ENCODE measurements around the gene PTPN1.
"Not testable (repeated sequence)": the region's sequence is repeated elsewhere in the genome, so short reads cannot be mapped to it uniquely, and the experiment has no call there.

PTPN1 gene

DNA sequence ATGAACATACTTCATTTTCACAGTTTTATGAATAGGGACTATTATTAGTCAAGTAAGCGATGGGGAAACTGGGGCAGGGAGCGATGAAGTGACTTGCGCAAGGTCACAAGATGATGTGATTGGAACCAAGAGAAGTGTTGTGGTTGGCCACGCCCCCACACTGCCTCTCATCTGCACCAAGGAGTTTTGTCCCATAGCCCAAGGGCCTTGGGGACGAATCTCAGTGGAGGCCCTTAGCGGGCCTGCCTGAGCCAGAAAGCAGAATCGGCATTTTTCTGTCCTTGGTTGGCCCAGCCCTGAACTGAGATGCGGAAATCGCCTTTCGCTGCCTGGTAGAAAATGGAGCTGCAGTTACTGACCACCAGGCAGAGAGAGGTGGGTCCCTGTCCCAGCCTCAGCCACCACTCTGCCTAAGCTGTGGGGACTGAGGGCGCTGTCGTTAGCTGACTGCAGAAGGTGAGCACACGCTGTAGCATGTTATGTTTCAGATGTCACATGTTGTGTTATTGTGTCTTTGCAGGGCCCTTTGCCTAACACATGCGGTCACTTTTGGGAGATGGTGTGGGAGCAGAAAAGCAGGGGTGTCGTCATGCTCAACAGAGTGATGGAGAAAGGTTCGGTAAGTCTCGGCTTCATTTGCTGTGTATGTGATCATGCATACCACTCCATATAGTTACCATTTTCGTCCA, 57.8 kb downstream of the PTPN1 start:
- H3K9ac ChIP-seq (ENCODE audit: low read depth, low read length, poor library complexity, severe bottlenecking), result no peak overlapping the region
- no peak overlapping the region for H2AFZ ChIP-seq (ENCODE audit: low read length)
- peaks cover 64% of the 10 kb centered on the region; the same call in 1 of the 2 replicates for H3K36me3 ChIP-seq (ENCODE audit: insufficient read depth, low read length)
- no peaks in the 10 kb centered on the region for H3K9me3 ChIP-seq (ENCODE audit: insufficient read depth, low read depth, low read length)
- H3F3A ChIP-seq (ENCODE audit: low read depth), result no peaks in the 10 kb centered on the region
- no peak overlapping the region for H3K4me3 ChIP-seq (ENCODE audit: low read length, poor library complexity, severe bottlenecking)
- no peaks in the 10 kb centered on the region for H3K9me2 ChIP-seq (replicated peaks; ENCODE audit: low read depth, low read length)
- H4K20me1 ChIP-seq (ENCODE audit: insufficient read depth, low read length, poor library complexity, severe bottlenecking), result no peaks in the 10 kb centered on the region
- peaks cover 14% of the 10 kb centered on the region for H3K4me1 ChIP-seq (ENCODE audit: insufficient read depth, low read length, poor library complexity, severe bottlenecking)
- no peak overlapping the region for H3K4me2 ChIP-seq (ENCODE audit: low read depth, low read length, poor library complexity, severe bottlenecking)
- H3K79me2 ChIP-seq (ENCODE audit: insufficient read depth, low read length), result peaks cover 7% of the 10 kb centered on the region; the same call in 1 of the 2 replicates
- no peaks in the 10 kb centered on the region for H3K27me3 ChIP-seq (ENCODE audit: insufficient read depth, low read length, poor library complexity, severe bottlenecking)
- TF ChIP-seq, protein P1, sequence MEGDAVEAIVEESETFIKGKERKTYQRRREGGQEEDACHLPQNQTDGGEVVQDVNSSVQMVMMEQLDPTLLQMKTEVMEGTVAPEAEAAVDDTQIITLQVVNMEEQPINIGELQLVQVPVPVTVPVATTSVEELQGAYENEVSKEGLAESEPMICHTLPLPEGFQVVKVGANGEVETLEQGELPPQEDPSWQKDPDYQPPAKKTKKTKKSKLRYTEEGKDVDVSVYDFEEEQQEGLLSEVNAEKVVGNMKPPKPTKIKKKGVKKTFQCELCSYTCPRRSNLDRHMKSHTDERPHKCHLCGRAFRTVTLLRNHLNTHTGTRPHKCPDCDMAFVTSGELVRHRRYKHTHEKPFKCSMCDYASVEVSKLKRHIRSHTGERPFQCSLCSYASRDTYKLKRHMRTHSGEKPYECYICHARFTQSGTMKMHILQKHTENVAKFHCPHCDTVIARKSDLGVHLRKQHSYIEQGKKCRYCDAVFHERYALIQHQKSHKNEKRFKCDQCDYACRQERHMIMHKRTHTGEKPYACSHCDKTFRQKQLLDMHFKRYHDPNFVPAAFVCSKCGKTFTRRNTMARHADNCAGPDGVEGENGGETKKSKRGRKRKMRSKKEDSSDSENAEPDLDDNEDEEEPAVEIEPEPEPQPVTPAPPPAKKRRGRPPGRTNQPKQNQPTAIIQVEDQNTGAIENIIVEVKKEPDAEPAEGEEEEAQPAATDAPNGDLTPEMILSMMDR (conservative IDR thresholded peaks at IDR 0.05; ENCODE audit: low read length), result no peak

DNA sequence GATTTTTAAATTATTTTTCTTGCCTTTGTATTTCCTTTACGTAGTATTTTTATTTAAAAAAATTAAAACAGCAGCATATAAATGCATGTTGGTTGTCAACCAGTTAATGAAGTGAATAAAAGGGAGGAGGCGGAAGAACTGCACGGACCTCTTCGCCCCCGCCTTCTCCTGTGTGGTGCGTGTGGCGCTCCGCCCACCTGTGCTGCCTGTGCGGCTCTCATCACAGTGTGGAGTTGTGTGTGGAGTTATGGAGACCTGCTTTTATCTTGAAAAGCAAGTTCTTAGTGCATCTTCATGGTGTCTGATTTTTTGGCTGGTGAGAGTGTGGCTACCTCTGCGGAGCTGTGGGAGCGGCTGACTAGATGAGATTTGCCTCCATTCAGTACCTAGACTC, 58.4 kb downstream of the PTPN1 start:
- Histone ChIP-seq H3K79me2 (ENCODE audit: insufficient read depth, low read length) (peaks cover 7% of the 10 kb centered on the region; the same call in 1 of the 2 replicates), H3K9ac (ENCODE audit: low read depth, low read length, poor library complexity, severe bottlenecking) (no peak overlapping the region), H3K9me3 (ENCODE audit: insufficient read depth, low read depth, low read length) (no peaks in the 10 kb centered on the region), H3K4me2 (ENCODE audit: low read depth, low read length, poor library complexity, severe bottlenecking) (no peak overlapping the region), H3K4me1 (ENCODE audit: insufficient read depth, low read length, poor library complexity, severe bottlenecking) (peaks cover 14% of the 10 kb centered on the region), H4K20me1 (ENCODE audit: insufficient read depth, low read length, poor library complexity, severe bottlenecking) (no peaks in the 10 kb centered on the region), H3K36me3 (ENCODE audit: insufficient read depth, low read length) (peaks cover 59% of the 10 kb centered on the region; the same call in 1 of the 2 replicates), H3K4me3 (ENCODE audit: low read length, poor library complexity, severe bottlenecking) (no peak overlapping the region), H2AFZ (ENCODE audit: low read length) (no peak overlapping the region), H3F3A (ENCODE audit: low read depth) (no peaks in the 10 kb centered on the region), H3K27me3 (ENCODE audit: insufficient read depth, low read length, poor library complexity, severe bottlenecking) (no peaks in the 10 kb centered on the region), H3K9me2 (replicated peaks; ENCODE audit: low read depth, low read length) (no peaks in the 10 kb centered on the region)
- TF ChIP-seq, protein P1 (conservative IDR thresholded peaks at IDR 0.05; ENCODE audit: low read length), result no peak
- no peak for TF ChIP-seq EZH2phosphoT487 (IDR thresholded peaks at IDR 0.05; ENCODE audit: borderline replicate concordance)

DNA sequence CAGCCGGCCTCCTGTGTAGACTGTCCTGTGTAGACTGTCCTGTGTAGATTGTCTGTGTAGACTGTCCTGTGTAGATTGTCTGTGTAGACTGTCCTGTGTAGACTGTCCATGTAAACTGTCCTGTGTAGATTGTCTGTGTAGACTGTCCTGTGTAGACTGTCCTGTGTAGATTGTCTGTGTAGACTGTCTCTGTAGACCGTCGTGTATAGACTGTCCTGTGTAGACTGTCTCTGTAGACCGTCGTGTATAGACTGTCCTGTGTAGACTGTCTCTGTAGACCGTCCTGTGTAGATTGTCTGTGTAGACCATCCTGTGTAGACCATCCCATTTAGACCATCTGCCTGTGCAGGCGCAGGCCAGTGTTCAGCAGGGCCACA, 59.3 kb downstream of the PTPN1 start:
- H3K36me3 ChIP-seq (ENCODE audit: insufficient read depth, low read length), result peaks cover 62% of the 10 kb centered on the region; the same call in 1 of the 2 replicates

More for the DNA sequence above, 59.3 kb downstream of the PTPN1 start:
- H3K79me2 ChIP-seq (ENCODE audit: insufficient read depth, low read length); H3K9me3 ChIP-seq (ENCODE audit: insufficient read depth, low read depth, low read length); H2AFZ ChIP-seq (ENCODE audit: low read length); H4K20me1 ChIP-seq (ENCODE audit: insufficient read depth, low read length, poor library complexity, severe bottlenecking); H3K27me3 ChIP-seq (ENCODE audit: insufficient read depth, low read length, poor library complexity, severe bottlenecking); H3K4me3 ChIP-seq (ENCODE audit: low read length, poor library complexity, severe bottlenecking); H3K9me2 ChIP-seq (replicated peaks; ENCODE audit: low read depth, low read length); H3F3A ChIP-seq (ENCODE audit: low read depth): not testable (repeated sequence)
- Histone ChIP-seq H3K4me1 (ENCODE audit: insufficient read depth, low read length, poor library complexity, severe bottlenecking) (peaks cover 14% of the 10 kb centered on the region), H3K4me2 (ENCODE audit: low read depth, low read length, poor library complexity, severe bottlenecking) (peak overlapping the region; percentile 60), H3K9ac (ENCODE audit: low read depth, low read length, poor library complexity, severe bottlenecking) (peak overlapping the region; percentile 34)
